Cardiac atrium fibroblast (primary cell): ENCODE data around the gene ZNF138. TPM values are rescaled to one million over a fixed set of nuclear protein-coding genes. Genes with fewer than 3 reads are reported as not detected.

ENCODE experiments used
- total RNA-seq: library from RNA; depleted of rRNA; stranded (reverse); fragments of >200 nt; gene quantifications from 2 replicates; pipeline ENCODE4 v1.2.3, GENCODE V29; 2015

The ZNF138 gene
- total RNA-seq: 2.7 and 3.9 TPM in 2 replicates

GRCh38 chr7:64794171-64794844, at the start of gene ZNF138:
ZNF138 (plus strand) TSS chr7:64794428; CDS start chr7:64794569, 141 bp downstream.

Other genes starting within 250 kb of the ZNF138 start
- gene ZNF680, start 231.4 kb upstream of the ZNF138 start, total RNA-seq: 7.1 and 17.9 TPM in 2 replicates
- gene ZNF107, start 128.3 kb upstream of the ZNF138 start, total RNA-seq: 1.8 and 2.0 TPM in 2 replicates
- gene ZNF273, start 108.8 kb downstream of the ZNF138 start, total RNA-seq: 1.6 and 1.9 TPM in 2 replicates
- 2.6 and 5.2 TPM in 2 replicates for gene ZNF117, start 196.6 kb downstream of the ZNF138 start, total RNA-seq
- 8.8 and 12.0 TPM in 2 replicates for gene ERV3-1, start 212.3 kb downstream of the ZNF138 start, total RNA-seq